ENCODE data around the gene AIDA.

DNA sequence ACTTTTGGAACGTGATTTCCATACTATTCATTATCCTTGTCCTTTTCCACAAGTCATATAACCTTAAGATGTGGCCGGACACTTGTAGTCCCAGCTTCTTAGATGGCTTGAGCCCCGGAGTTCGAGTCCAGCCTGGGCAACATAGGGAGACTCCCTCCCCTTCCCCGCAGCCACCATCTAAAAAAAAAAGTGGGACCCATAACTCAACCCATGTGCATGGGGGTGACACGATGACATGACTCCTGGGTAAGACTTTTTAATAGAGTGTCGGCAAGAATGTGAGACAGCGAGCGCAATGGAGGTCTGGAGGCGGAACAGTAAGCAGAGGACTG lies 68.7 kb downstream of the AIDA start:
- TF ChIP-seq, protein P1, sequence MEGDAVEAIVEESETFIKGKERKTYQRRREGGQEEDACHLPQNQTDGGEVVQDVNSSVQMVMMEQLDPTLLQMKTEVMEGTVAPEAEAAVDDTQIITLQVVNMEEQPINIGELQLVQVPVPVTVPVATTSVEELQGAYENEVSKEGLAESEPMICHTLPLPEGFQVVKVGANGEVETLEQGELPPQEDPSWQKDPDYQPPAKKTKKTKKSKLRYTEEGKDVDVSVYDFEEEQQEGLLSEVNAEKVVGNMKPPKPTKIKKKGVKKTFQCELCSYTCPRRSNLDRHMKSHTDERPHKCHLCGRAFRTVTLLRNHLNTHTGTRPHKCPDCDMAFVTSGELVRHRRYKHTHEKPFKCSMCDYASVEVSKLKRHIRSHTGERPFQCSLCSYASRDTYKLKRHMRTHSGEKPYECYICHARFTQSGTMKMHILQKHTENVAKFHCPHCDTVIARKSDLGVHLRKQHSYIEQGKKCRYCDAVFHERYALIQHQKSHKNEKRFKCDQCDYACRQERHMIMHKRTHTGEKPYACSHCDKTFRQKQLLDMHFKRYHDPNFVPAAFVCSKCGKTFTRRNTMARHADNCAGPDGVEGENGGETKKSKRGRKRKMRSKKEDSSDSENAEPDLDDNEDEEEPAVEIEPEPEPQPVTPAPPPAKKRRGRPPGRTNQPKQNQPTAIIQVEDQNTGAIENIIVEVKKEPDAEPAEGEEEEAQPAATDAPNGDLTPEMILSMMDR (IDR thresholded peaks at IDR 0.05) = no peak
- TF ChIP-seq POLR2AphosphoS5 (IDR thresholded peaks at IDR 0.05) (no peak), POLR2A (IDR thresholded peaks at IDR 0.05) (no peak)
